ENCODE results near the gene TAS2R41.
"Not testable (repeated sequence)": the region's sequence is repeated elsewhere in the genome, so short reads cannot be mapped to it uniquely, and the experiment has no call there.

TAS2R41 gene

GRCh38 chr7:143510854-143511592 lies 33.4 kb downstream of the TAS2R41 start:
- no peak overlapping the region for H3K4me3 ChIP-seq (ENCODE audit: low read length)
- no peak for DNase-seq (ENCODE audit: low read depth, low spot score)

GRCh38 chr7:143511593-143512047 lies 33.9 kb downstream of the TAS2R41 start:
- no peak overlapping the region for H3K4me3 ChIP-seq (ENCODE audit: low read length)
- DNase-seq (ENCODE audit: low read depth, low spot score), result no peak

DNA sequence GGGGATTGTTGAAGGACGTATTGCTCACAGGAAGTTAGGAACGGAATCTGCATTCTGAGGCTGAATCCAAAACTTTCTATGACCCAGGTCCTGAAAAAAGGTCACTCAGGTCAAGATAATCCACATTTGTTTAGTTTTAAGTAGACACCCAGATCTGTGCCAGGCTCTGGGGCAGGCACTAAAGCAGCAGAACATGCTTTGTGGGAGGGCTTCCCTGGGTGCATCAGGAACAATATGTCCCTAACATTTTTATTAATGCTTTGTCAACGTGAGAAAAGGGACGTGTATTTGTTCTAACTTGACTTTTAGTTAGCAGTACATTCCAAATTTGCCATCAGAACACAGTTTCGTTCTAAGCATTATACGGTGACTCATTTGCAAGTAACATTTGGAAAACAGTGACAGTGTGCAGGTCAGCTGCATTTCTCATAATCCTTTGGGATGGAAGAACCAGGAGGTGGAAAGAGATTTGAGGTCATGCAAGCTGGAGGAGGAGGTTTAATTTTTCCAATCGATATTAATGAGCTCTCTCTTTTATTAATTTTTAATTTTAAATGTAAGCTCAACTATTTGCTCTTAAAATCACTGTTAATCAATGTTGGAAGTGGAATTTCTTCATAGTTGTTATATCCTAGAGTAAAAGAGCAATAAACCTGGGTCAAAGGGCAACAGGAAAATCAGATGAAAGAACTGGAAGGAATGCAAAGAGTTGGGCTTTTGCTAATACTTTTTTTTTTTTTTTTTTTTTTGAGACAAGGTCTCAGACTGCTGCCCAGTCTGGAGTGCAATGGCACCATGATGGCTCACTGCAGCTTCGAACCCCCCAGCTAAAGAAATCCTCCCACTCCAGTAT lies 35.0 kb downstream of the TAS2R41 start:
- H3K4me3 ChIP-seq (ENCODE audit: low read length), result no peak overlapping the region
- DNase-seq (ENCODE audit: low read depth, low spot score), result no peak

GRCh38 chr7:143514487-143514886 lies 36.8 kb downstream of the TAS2R41 start:
- no peak overlapping the region for H3K4me3 ChIP-seq (ENCODE audit: low read length)
- no peak for DNase-seq (ENCODE audit: low read depth, low spot score)

- no peak overlapping the region for H3K4me3 ChIP-seq (ENCODE audit: low read length)
Measured at GRCh38 chr7:143514995-143515735, 37.5 kb downstream of the TAS2R41 start.

GRCh38 chr7:143516981-143517380 lies 39.3 kb downstream of the TAS2R41 start:
- no peak for DNase-seq (ENCODE audit: low read depth, low spot score)
- H3K4me3 ChIP-seq (ENCODE audit: low read length), result no peak overlapping the region

More at GRCh38 chr7:143514995-143515735, 37.5 kb downstream of the TAS2R41 start:
- DNase-seq (ENCODE audit: low read depth, low spot score), result no peak

GRCh38 chr7:143518521-143518920 lies 40.8 kb downstream of the TAS2R41 start:
- H3K4me3 ChIP-seq (ENCODE audit: low read length), result no peak overlapping the region
- no peak for DNase-seq (ENCODE audit: low read depth, low spot score)

DNA sequence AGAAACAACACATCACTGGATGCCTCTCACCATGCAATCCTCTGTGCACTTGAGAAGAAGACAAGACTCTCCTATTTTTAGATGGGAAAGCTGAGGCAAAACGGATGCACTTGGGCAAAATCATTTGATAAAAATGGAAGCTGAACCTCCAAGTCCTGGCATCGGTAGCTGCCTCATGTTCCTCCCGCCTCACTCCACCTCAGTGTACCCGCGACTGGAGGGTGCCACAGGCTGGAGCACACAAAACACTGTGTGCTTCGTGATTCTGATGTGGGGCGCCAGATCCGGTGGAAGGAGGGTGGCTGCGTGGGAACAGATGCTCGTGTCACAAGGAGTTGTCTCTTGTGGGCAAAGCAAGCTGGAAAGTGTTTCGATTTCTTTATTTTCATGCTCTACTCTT lies 41.3 kb downstream of the TAS2R41 start:
- no peak overlapping the region for H3K4me3 ChIP-seq (ENCODE audit: low read length)
- no peak for DNase-seq (ENCODE audit: low read depth, low spot score)

DNA sequence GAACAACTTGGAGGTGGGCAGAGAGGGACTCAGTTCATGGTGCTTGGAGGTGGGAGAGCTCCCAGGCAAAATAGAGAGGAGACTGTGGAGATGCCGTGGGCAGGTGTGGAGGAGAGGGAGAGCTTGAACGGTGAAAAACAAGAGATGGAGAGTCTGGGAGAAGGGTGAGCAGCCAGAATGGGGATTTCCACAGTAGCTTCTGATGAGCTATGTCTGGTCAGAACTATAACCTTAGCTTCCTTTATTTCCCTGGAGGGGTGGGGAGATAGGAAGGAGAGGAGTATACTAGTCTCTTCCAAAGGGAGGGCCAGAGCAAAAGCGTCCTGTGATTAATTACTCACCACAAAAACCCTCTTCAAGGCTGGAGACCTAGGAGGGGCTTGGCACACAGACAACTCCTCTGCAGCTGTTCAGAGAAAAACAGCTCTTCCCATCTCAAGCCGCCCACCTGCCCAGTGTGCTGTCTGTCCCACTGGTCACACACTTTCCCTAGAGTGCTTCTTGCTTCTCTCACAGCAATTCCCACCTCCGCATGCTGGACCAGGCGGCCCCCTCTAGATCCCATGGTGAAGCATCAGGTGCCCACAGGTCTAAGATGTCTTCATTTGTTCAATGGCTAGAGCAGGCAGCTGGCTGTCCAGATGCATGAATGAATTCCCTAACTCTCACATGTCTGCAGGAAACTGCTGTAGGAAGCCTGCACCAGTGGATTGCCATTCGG lies 41.9 kb downstream of the TAS2R41 start:
- no peak overlapping the region for H3K4me3 ChIP-seq (ENCODE audit: low read length)
- DNase-seq (ENCODE audit: low read depth, low spot score), result no peak

- not testable (repeated sequence) for DNase-seq (ENCODE audit: low read depth, low spot score); H3K4me3 ChIP-seq (ENCODE audit: low read length)
Measured at GRCh38 chr7:143522309-143522916, 44.7 kb downstream of the TAS2R41 start.
